HL-60 (cell line): Measurements from ENCODE around the gene IMPDH1.

Experiments used
- DNase-seq, 2 experiments: peaks; one replicate each; pipeline ENCODE4 v3.0.0-alpha.2; 2010 to 2020; ENCODE audit warnings: low read depth in 1 of 2, low spot score in 1 of 2
- H3K27ac ChIP-seq: fragments of 250-450 bp; sonication (Bioruptor Pico); replicated peaks from 2 replicates; pipeline ENCODE4 v1.5.1; 2020; ENCODE audit warnings: mild to moderate bottlenecking, moderate library complexity
- H3K27me3 ChIP-seq: fragments of 250-450 bp; sonication (Bioruptor Pico); 2 replicates; pipeline ENCODE4 v1.5.1; 2021; ENCODE audit warnings: mild to moderate bottlenecking, moderate library complexity; ENCODE audit not compliant: insufficient read depth, poor library complexity, severe bottlenecking
- H3K4me3 ChIP-seq: replicated peaks from 2 replicates; pipeline ENCODE4 v1.5.1; 2011; ENCODE audit warnings: mild to moderate bottlenecking, control low read depth, low read length; ENCODE audit not compliant: insufficient read depth
- GABPA ChIP-seq: IDR thresholded peaks from 2 replicates; pipeline ENCODE4 v1.6.1; 2012; ENCODE audit warnings: low read depth
- POLR2AphosphoS5 ChIP-seq: IDR thresholded peaks from 2 replicates; pipeline ENCODE4 v1.6.1; 2012; ENCODE audit warnings: low read depth
- SPI1 ChIP-seq: IDR thresholded peaks from 2 replicates; pipeline ENCODE4 v1.6.1; 2012; ENCODE audit warnings: low read depth, mild to moderate bottlenecking, borderline replicate concordance
- TF ChIP-seq, protein P1 (sequence below): IDR thresholded peaks from one replicate; pipeline ENCODE4 v1.5.1; 2011; ENCODE audit warnings: low read length, control low read depth, inconsistent platforms; ENCODE audit not compliant: insufficient read depth
- TF ChIP-seq, protein P2 (sequence below): IDR thresholded peaks from 2 replicates; pipeline ENCODE4 v1.6.1; 2012; ENCODE audit warnings: low read depth; ENCODE audit not compliant: insufficient replicate concordance

The IMPDH1 gene

DNA sequence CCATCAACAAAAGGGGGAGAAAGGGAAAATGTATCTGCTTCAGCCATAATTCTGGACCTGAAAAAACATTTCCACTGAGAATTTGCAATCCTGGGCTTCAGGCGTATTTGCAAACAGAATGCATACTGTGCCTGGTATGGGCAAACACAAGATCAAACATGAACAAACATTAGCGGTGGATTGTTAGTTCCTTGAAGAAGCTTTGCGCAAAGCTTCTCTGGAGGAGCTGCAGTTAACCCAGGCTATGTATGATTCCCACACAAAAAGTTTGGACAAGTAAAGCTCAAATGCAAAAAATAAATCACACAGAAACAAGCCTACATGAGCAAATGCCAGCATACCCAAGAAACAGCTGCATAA is 25.5 kb upstream of the IMPDH1 start:
- TF ChIP-seq, protein P1, sequence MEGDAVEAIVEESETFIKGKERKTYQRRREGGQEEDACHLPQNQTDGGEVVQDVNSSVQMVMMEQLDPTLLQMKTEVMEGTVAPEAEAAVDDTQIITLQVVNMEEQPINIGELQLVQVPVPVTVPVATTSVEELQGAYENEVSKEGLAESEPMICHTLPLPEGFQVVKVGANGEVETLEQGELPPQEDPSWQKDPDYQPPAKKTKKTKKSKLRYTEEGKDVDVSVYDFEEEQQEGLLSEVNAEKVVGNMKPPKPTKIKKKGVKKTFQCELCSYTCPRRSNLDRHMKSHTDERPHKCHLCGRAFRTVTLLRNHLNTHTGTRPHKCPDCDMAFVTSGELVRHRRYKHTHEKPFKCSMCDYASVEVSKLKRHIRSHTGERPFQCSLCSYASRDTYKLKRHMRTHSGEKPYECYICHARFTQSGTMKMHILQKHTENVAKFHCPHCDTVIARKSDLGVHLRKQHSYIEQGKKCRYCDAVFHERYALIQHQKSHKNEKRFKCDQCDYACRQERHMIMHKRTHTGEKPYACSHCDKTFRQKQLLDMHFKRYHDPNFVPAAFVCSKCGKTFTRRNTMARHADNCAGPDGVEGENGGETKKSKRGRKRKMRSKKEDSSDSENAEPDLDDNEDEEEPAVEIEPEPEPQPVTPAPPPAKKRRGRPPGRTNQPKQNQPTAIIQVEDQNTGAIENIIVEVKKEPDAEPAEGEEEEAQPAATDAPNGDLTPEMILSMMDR = no peak
- TF ChIP-seq GABPA = no peak
- TF ChIP-seq, protein P2, sequence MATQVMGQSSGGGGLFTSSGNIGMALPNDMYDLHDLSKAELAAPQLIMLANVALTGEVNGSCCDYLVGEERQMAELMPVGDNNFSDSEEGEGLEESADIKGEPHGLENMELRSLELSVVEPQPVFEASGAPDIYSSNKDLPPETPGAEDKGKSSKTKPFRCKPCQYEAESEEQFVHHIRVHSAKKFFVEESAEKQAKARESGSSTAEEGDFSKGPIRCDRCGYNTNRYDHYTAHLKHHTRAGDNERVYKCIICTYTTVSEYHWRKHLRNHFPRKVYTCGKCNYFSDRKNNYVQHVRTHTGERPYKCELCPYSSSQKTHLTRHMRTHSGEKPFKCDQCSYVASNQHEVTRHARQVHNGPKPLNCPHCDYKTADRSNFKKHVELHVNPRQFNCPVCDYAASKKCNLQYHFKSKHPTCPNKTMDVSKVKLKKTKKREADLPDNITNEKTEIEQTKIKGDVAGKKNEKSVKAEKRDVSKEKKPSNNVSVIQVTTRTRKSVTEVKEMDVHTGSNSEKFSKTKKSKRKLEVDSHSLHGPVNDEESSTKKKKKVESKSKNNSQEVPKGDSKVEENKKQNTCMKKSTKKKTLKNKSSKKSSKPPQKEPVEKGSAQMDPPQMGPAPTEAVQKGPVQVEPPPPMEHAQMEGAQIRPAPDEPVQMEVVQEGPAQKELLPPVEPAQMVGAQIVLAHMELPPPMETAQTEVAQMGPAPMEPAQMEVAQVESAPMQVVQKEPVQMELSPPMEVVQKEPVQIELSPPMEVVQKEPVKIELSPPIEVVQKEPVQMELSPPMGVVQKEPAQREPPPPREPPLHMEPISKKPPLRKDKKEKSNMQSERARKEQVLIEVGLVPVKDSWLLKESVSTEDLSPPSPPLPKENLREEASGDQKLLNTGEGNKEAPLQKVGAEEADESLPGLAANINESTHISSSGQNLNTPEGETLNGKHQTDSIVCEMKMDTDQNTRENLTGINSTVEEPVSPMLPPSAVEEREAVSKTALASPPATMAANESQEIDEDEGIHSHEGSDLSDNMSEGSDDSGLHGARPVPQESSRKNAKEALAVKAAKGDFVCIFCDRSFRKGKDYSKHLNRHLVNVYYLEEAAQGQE = no peak
- no peak for TF ChIP-seq SPI1
- no peak for TF ChIP-seq POLR2AphosphoS5
- H3K27me3 ChIP-seq = no peaks in the 10 kb centered on the region
- H3K27ac ChIP-seq = no peak overlapping the region
- H3K4me3 ChIP-seq = no peak overlapping the region
- no peak for DNase-seq

DNA sequence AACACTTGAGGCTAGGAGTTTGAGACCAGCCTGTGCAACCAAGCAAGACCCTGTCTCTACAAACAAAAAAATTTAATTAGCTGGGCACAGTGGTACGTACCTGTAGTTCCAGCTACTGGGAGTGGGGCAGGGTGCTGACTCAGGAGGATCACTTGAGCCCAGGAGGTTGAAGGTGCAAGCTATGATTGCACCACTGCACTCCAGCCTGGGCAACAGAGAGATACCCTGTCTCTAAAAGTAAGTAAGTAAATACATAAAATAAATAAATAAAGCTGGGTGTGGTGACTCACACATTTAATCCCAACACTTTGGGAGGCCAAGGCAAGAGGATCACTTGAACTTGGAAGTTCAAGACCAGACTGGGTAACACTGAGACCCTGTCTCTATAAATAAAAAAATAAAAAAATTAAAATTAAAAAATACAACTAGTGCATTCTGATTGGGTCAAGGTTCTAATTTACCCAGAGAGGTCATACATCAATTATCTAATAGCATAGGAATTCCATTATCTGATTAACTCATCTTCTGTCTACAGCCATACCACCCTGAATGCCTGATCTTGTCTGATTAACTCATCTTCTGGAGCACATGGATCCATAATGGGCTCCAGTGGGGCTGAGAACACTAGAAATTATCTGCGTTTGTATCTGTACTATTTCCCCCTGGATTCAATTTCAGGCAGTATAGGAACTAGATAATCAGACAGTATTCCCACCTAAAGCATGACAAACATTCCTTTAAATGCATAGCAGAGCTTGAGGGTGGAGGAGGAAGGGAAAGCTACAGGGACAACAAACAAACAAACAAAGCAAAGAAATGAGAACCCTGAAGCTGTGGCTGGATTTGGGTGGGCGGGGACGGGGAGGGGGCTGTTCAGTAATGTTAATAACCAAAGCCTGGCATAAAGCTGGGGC is 24.9 kb upstream of the IMPDH1 start:
- no peak for DNase-seq
- no peaks in the 10 kb centered on the region for H3K27me3 ChIP-seq
- no peak overlapping the region for H3K27ac ChIP-seq
- TF ChIP-seq POLR2AphosphoS5 = no peak
- TF ChIP-seq, protein P2 = no peak
- no peak overlapping the region for H3K4me3 ChIP-seq

DNA sequence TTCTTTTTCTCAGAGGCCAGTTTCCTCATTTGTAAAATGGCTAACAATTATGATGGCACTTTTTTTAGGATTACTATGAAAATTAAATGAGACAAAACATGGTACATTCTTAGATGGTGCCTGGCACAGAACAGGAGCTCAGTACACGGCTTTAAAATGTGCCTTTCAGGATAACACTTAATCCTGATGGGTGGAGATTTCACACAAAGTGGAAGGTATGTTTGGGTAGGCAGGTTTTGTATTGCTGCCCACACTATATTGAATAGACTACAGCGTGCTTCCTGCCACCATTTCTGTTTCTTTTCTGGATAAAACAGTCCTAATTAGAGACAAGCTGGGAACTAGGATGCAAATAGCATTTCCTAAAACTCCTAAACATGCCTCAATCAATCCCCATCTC is 22.0 kb upstream of the IMPDH1 start:
- Histone ChIP-seq H3K27ac (no peak overlapping the region), H3K4me3 (no peak overlapping the region), H3K27me3 (no peaks in the 10 kb centered on the region)
- DNase-seq = no peak
- TF ChIP-seq POLR2AphosphoS5 = no peak
- TF ChIP-seq, protein P1 = no peak
- no peak for TF ChIP-seq GABPA
- TF ChIP-seq, protein P2 = no peak
- TF ChIP-seq SPI1 = no peak
